IPS-20b (cell line): ENCODE data around the gene COL25A1.

Experiments used
- H3K27ac ChIP-seq: one replicate; pipeline ENCODE4 v1.5.1; 2013; ENCODE audit warnings: low read length
- H3K27me3 ChIP-seq: 2 replicates; pipeline ENCODE4 v1.6.1; 2013; ENCODE audit warnings: mild to moderate bottlenecking, low read length, inconsistent platforms; ENCODE audit not compliant: insufficient read depth
- H3K36me3 ChIP-seq: 2 replicates; pipeline ENCODE4 v1.6.1; 2013; ENCODE audit warnings: low read depth, mild to moderate bottlenecking, inconsistent platforms, low read length, moderate library complexity; ENCODE audit not compliant: insufficient read depth
- H3K4me1 ChIP-seq: 2 replicates; pipeline ENCODE4 v1.6.1; 2013; ENCODE audit warnings: mild to moderate bottlenecking, control low read depth, inconsistent platforms, low read length, moderate library complexity; ENCODE audit not compliant: insufficient read depth
- H3K4me3 ChIP-seq: 2 replicates; pipeline ENCODE4 v1.5.1; 2013; ENCODE audit warnings: mild to moderate bottlenecking, low read length, inconsistent platforms
- H3K9ac ChIP-seq: 2 replicates; pipeline ENCODE4 v1.6.1; 2013; ENCODE audit warnings: low read depth, mild to moderate bottlenecking, inconsistent platforms, low read length, moderate library complexity
- H3K9me3 ChIP-seq: 2 replicates; pipeline ENCODE4 v1.6.1; 2013; ENCODE audit warnings: mild to moderate bottlenecking, low read depth, low read length, inconsistent platforms; ENCODE audit not compliant: insufficient read depth

The COL25A1 gene

GRCh38 chr4:108814326-108814725 lies 488.1 kb downstream of the COL25A1 start:
- Histone ChIP-seq H3K36me3 (no peaks in the 10 kb centered on the region), H3K4me3 (no peak overlapping the region), H3K9me3 (no peaks in the 10 kb centered on the region), H3K27me3 (no peaks in the 10 kb centered on the region), H3K27ac (no peak overlapping the region), H3K4me1 (no peaks in the 10 kb centered on the region), H3K9ac (no peak overlapping the region)

GRCh38 chr4:108813261-108813660 lies 489.2 kb downstream of the COL25A1 start:
- no peaks in the 10 kb centered on the region for H3K4me1 ChIP-seq
- no peak overlapping the region for H3K4me3 ChIP-seq
- H3K9me3 ChIP-seq, result no peaks in the 10 kb centered on the region
- no peak overlapping the region for H3K9ac ChIP-seq
- H3K27ac ChIP-seq, result no peak overlapping the region
- H3K27me3 ChIP-seq, result no peaks in the 10 kb centered on the region
- H3K36me3 ChIP-seq, result no peaks in the 10 kb centered on the region

- Histone ChIP-seq H3K4me3 (no peak overlapping the region), H3K27ac (no peak overlapping the region)
Observed at GRCh38 chr4:108811486-108811885, 491.0 kb downstream of the COL25A1 start.

DNA sequence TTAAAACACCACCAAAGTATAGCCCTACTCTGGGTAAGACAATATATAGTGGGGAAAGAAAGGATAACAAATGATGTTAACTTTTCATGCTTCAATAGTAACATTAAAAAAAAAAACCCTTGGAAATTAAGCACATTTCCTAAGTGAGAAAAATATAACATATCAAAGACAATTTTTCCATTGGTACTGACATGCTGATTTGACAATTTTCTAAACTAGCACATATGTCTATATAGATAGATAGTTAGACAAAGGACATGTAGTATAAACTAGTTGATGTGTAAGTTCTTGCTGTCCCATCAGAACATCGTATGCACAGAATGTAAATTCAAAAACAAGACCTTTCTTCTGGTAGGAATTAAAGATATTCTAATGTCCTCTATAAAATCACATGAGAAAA lies 492.4 kb downstream of the COL25A1 start:
- H3K4me1 ChIP-seq, result no peaks in the 10 kb centered on the region
- H3K4me3 ChIP-seq, result no peak overlapping the region
- no peak overlapping the region for H3K9ac ChIP-seq
- no peaks in the 10 kb centered on the region for H3K36me3 ChIP-seq
- no peak overlapping the region for H3K27ac ChIP-seq
- H3K9me3 ChIP-seq, result no peaks in the 10 kb centered on the region
- no peaks in the 10 kb centered on the region for H3K27me3 ChIP-seq

More at GRCh38 chr4:108811486-108811885, 491.0 kb downstream of the COL25A1 start:
- H3K4me1 ChIP-seq, result no peaks in the 10 kb centered on the region
- H3K9ac ChIP-seq, result no peak overlapping the region
- no peaks in the 10 kb centered on the region for H3K9me3 ChIP-seq
- no peaks in the 10 kb centered on the region for H3K27me3 ChIP-seq
- H3K36me3 ChIP-seq, result no peaks in the 10 kb centered on the region

DNA sequence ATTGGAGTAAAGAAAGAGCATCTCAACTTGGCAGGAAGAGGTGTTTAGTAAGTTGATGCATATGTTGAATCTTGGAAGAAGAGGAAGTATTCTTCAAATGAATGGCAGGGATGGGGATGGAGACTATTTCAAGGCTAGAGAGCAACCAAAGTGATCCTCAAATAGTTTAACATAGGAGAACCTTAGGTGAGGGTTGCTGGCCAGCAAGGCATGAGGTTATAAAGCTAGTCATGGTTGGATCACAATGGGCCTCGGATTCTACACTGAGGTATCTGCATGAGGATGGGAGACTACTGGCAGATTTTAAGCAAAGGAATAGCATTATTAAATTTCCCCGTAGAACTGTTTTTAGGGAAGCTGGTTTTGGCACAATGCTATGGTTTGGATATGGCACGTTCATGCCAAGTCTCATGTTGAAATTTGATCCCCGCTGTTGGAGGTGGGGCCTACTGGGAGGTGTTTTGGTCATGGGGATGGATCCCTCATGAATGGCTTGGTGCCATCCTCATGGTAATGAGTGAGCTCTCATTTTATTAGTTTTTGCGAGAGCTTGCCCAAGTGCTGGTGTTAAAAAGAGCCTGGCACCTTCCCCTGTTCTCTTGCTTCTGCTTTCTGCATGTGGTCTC lies 497.7 kb downstream of the COL25A1 start:
- Histone ChIP-seq H3K9me3 (no peaks in the 10 kb centered on the region), H3K36me3 (no peaks in the 10 kb centered on the region), H3K27me3 (no peaks in the 10 kb centered on the region), H3K4me3 (no peak overlapping the region), H3K9ac (no peak overlapping the region), H3K4me1 (no peaks in the 10 kb centered on the region), H3K27ac (no peak overlapping the region)

DNA sequence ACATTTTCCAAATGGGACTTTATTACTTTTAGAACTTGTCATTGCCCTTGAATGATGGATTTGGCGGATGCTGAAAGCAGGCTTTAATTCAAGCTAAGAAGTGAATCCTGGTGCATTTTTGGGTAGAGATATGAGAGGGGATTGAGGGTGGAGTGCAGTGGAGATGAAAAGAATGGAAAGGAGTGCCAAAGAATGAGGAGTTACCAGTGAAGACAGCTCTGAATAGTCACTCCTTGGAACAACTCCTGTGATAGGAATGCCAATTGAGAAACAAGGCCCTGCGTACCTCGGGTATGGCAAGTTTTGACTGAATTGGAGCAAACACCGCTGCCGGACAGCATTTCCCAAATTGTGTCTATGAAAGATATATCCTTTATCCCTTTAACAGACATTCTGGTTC lies 503.2 kb downstream of the COL25A1 start:
- Histone ChIP-seq H3K27ac (no peak overlapping the region), H3K9me3 (no peaks in the 10 kb centered on the region), H3K4me1 (no peaks in the 10 kb centered on the region), H3K4me3 (no peak overlapping the region), H3K27me3 (no peaks in the 10 kb centered on the region), H3K36me3 (no peaks in the 10 kb centered on the region), H3K9ac (no peak overlapping the region)

GRCh38 chr4:108796173-108796572 lies 506.3 kb downstream of the COL25A1 start:
- no peaks in the 10 kb centered on the region for H3K4me1 ChIP-seq
- H3K9me3 ChIP-seq, result no peaks in the 10 kb centered on the region
- H3K27me3 ChIP-seq, result no peaks in the 10 kb centered on the region
- H3K27ac ChIP-seq, result no peak overlapping the region
- H3K9ac ChIP-seq, result no peak overlapping the region
- H3K4me3 ChIP-seq, result no peak overlapping the region
- H3K36me3 ChIP-seq, result no peaks in the 10 kb centered on the region

- Histone ChIP-seq H3K9me3 (no peaks in the 10 kb centered on the region), H3K9ac (no peak overlapping the region), H3K27me3 (no peaks in the 10 kb centered on the region), H3K36me3 (no peaks in the 10 kb centered on the region), H3K4me3 (no peak overlapping the region), H3K27ac (no peak overlapping the region), H3K4me1 (no peaks in the 10 kb centered on the region)
Observed at GRCh38 chr4:108795733-108796132, 506.7 kb downstream of the COL25A1 start.

GRCh38 chr4:108794136-108794535 lies 508.3 kb downstream of the COL25A1 start:
- Histone ChIP-seq H3K9me3 (no peaks in the 10 kb centered on the region), H3K36me3 (no peaks in the 10 kb centered on the region), H3K9ac (no peak overlapping the region), H3K27ac (no peak overlapping the region), H3K4me1 (no peaks in the 10 kb centered on the region), H3K27me3 (no peaks in the 10 kb centered on the region), H3K4me3 (no peak overlapping the region)

- H3K36me3 ChIP-seq, result no peaks in the 10 kb centered on the region
- no peak overlapping the region for H3K4me3 ChIP-seq
- no peaks in the 10 kb centered on the region for H3K4me1 ChIP-seq
- no peak overlapping the region for H3K9ac ChIP-seq
- no peaks in the 10 kb centered on the region for H3K27me3 ChIP-seq
- H3K27ac ChIP-seq, result no peak overlapping the region
- no peaks in the 10 kb centered on the region for H3K9me3 ChIP-seq
Observed at GRCh38 chr4:108793415-108793814, 509.0 kb downstream of the COL25A1 start.

GRCh38 chr4:108788731-108789130 lies 513.7 kb downstream of the COL25A1 start:
- Histone ChIP-seq H3K9me3 (no peaks in the 10 kb centered on the region), H3K27ac (no peak overlapping the region), H3K27me3 (no peaks in the 10 kb centered on the region), H3K9ac (no peak overlapping the region), H3K4me3 (no peak overlapping the region), H3K4me1 (no peaks in the 10 kb centered on the region), H3K36me3 (no peaks in the 10 kb centered on the region)

- H3K36me3 ChIP-seq, result no peaks in the 10 kb centered on the region
Observed at GRCh38 chr4:108787724-108788123, 514.7 kb downstream of the COL25A1 start.

More at GRCh38 chr4:108787724-108788123, 514.7 kb downstream of the COL25A1 start:
- Histone ChIP-seq H3K27ac (no peak overlapping the region), H3K4me1 (no peaks in the 10 kb centered on the region), H3K4me3 (no peak overlapping the region), H3K9ac (no peak overlapping the region), H3K9me3 (no peaks in the 10 kb centered on the region), H3K27me3 (no peaks in the 10 kb centered on the region)
